H9 (cell line): ENCODE results near the gene CTU1. TPM values are rescaled to one million over a fixed set of nuclear protein-coding genes. Genes with fewer than 3 reads are reported as not detected.

Experiments
- DNase-seq: peaks from one replicate; pipeline ENCODE4 v3.0.0-alpha.2; 2017
- H2AFZ ChIP-seq: one replicate; pipeline ENCODE4 v1.6.1; 2013; ENCODE audit warnings: mild to moderate bottlenecking, low read length, control low read depth, moderate library complexity
- H2AK5ac ChIP-seq: 2 replicates; pipeline ENCODE4 v1.6.1; 2013; ENCODE audit warnings: low read length, control low read depth, mixed read lengths; ENCODE audit not compliant: insufficient read length
- H2BK120ac ChIP-seq: one replicate; pipeline ENCODE4 v1.6.1; 2013; ENCODE audit warnings: low read depth, mild to moderate bottlenecking, low read length, control low read depth, inconsistent platforms; ENCODE audit not compliant: poor library complexity, severe bottlenecking
- H2BK12ac ChIP-seq: 2 replicates; pipeline ENCODE4 v1.6.1; 2013; ENCODE audit warnings: low read length, control low read depth, mixed read lengths, low read depth; ENCODE audit not compliant: insufficient read length
- H2BK15ac ChIP-seq: 2 replicates; pipeline ENCODE4 v1.6.1; 2013; ENCODE audit warnings: low read depth, low read length, control low read depth
- H2BK20ac ChIP-seq: one replicate; pipeline ENCODE4 v1.6.1; 2013; ENCODE audit warnings: low read depth, mild to moderate bottlenecking, low read length, control low read depth, inconsistent platforms; ENCODE audit not compliant: poor library complexity, severe bottlenecking
- H2BK5ac ChIP-seq: 2 replicates; pipeline ENCODE4 v1.6.1; 2013; ENCODE audit warnings: low read length, control low read depth, mixed read lengths; ENCODE audit not compliant: insufficient read length
- H3K14ac ChIP-seq: 2 replicates; pipeline ENCODE4 v1.6.1; 2013; ENCODE audit warnings: low read length, control low read depth; ENCODE audit not compliant: insufficient read depth
- H3K18ac ChIP-seq: 2 replicates; pipeline ENCODE4 v1.6.1; 2013; ENCODE audit warnings: low read depth, mild to moderate bottlenecking, mixed read lengths, low read length, control low read depth; ENCODE audit not compliant: insufficient read length
- H3K23ac ChIP-seq: 2 replicates; pipeline ENCODE4 v1.6.1; 2013; ENCODE audit warnings: low read length, control low read depth, mixed read lengths, low read depth; ENCODE audit not compliant: insufficient read length
- H3K23me2 ChIP-seq: 2 replicates; pipeline ENCODE4 v1.6.1; 2013; ENCODE audit warnings: low read depth, mild to moderate bottlenecking, mixed read lengths, low read length, control low read depth; ENCODE audit not compliant: insufficient read length, poor library complexity, severe bottlenecking
- H3K27ac ChIP-seq: 2 replicates; pipeline ENCODE4 v1.5.1; 2013; ENCODE audit warnings: low read length, control low read depth, mixed read lengths, low read depth; ENCODE audit not compliant: insufficient read length
- H3K27me3 ChIP-seq: 2 replicates; pipeline ENCODE4 v1.6.1; 2013; ENCODE audit warnings: low read length, control low read depth, inconsistent platforms; ENCODE audit not compliant: insufficient read depth
- H3K4ac ChIP-seq: 2 replicates; pipeline ENCODE4 v1.6.1; 2013; ENCODE audit warnings: low read depth, mild to moderate bottlenecking, control low read depth, inconsistent platforms, low read length, moderate library complexity
- H3K4me1 ChIP-seq: 2 replicates; pipeline ENCODE4 v1.6.1; 2013; ENCODE audit warnings: low read length, control low read depth, inconsistent platforms; ENCODE audit not compliant: insufficient read depth
- H3K4me2 ChIP-seq: 2 replicates; pipeline ENCODE4 v1.6.1; 2013; ENCODE audit warnings: low read length, control low read depth, mixed read lengths; ENCODE audit not compliant: insufficient read length, insufficient read depth
- H3K56ac ChIP-seq: 2 replicates; pipeline ENCODE4 v1.6.1; 2013; ENCODE audit warnings: low read depth, mild to moderate bottlenecking, mixed read lengths, low read length, control low read depth; ENCODE audit not compliant: insufficient read length
- H3K79me1 ChIP-seq: 2 replicates; pipeline ENCODE4 v1.6.1; 2013; ENCODE audit warnings: low read depth, mild to moderate bottlenecking, moderate library complexity, low read length, control low read depth, inconsistent platforms; ENCODE audit not compliant: insufficient read depth, poor library complexity, severe bottlenecking
- H3K79me2 ChIP-seq: 2 replicates; pipeline ENCODE4 v1.6.1; 2013; ENCODE audit warnings: low read length, control low read depth, inconsistent platforms; ENCODE audit not compliant: insufficient read depth
- H3K9ac ChIP-seq: 2 replicates; pipeline ENCODE4 v1.6.1; 2013; ENCODE audit warnings: low read length, control low read depth, mixed read lengths; ENCODE audit not compliant: insufficient read length; ENCODE audit errors: extremely low read depth
- H3K9me3 ChIP-seq: one replicate; pipeline ENCODE4 v1.6.1; 2013; ENCODE audit warnings: low read depth, low read length, inconsistent platforms; ENCODE audit not compliant: control insufficient read depth
- H3T11ph ChIP-seq: one replicate; pipeline ENCODE4 v1.6.1; 2013; ENCODE audit warnings: mild to moderate bottlenecking, low read length, control low read depth, inconsistent platforms
- H4K20me1 ChIP-seq: one replicate; pipeline ENCODE4 v1.6.1; 2013; ENCODE audit not compliant: control insufficient read depth, insufficient read length, insufficient read depth
- H4K5ac ChIP-seq: 2 replicates; pipeline ENCODE4 v1.6.1; 2013; ENCODE audit warnings: low read depth, mild to moderate bottlenecking, mixed read lengths, low read length, control low read depth; ENCODE audit not compliant: insufficient read length
- H4K8ac ChIP-seq: replicated peaks from 2 replicates; pipeline ENCODE4 v1.6.1; 2013; ENCODE audit warnings: low read length, control low read depth, mixed read lengths, low read depth; ENCODE audit not compliant: insufficient read length
- H4K91ac ChIP-seq: 2 replicates; pipeline ENCODE4 v1.6.1; 2013; ENCODE audit warnings: low read depth, mild to moderate bottlenecking, moderate library complexity, mixed read lengths, low read length, control low read depth; ENCODE audit not compliant: insufficient read length
- H3K27ac Mint-ChIP-seq, 3 experiments: 2 replicates in 2 of 3; 3 replicates in 1 of 3; pipeline ENCODE4 v1.8.0; 2020 to 2021; ENCODE audit warnings: mixed read lengths in 3 of 3, mild to moderate bottlenecking in 1 of 3, moderate library complexity in 1 of 3
- H3K27me3 Mint-ChIP-seq: 2 replicates; pipeline ENCODE4 v1.8.0; 2021; ENCODE audit warnings: low read depth, mild to moderate bottlenecking, moderate library complexity, mixed read lengths
- H3K36me3 Mint-ChIP-seq, 3 experiments: 2 replicates in 2 of 3; 3 replicates in 1 of 3; pipeline ENCODE4 v1.8.0; 2020 to 2021; ENCODE audit warnings: low read depth in 3 of 3, mixed read lengths in 3 of 3; ENCODE audit not compliant: insufficient read depth in 1 of 3
- H3K4me1 Mint-ChIP-seq, 2 experiments: 2 replicates each; pipeline ENCODE4 v1.8.0; 2020; ENCODE audit warnings: mixed read lengths in 2 of 2
- H3K4me3 Mint-ChIP-seq, 2 experiments: 2 replicates in 1 of 2; 3 replicates in 1 of 2; pipeline ENCODE4 v1.8.0; 2020 to 2021; ENCODE audit warnings: mild to moderate bottlenecking in 2 of 2, mixed read lengths in 2 of 2, moderate library complexity in 1 of 2
- H3K9me3 Mint-ChIP-seq, 2 experiments: 2 replicates in 1 of 2; 3 replicates in 1 of 2; pipeline ENCODE4 v1.8.0; 2020; ENCODE audit warnings: mild to moderate bottlenecking in 2 of 2, mixed read lengths in 2 of 2, moderate library complexity in 1 of 2
- CTCF ChIP-seq: fragments of 200-600 bp; sonication (generic); conservative IDR thresholded peaks from 3 replicates; pipeline ENCODE4 v1.8.0; 2021; ENCODE audit warnings: antibody characterized with exemption, mild to moderate bottlenecking
- WGBS: extraction: QIAGEN DNeasy Blood & Tissue Kit; methylation state at CpG from one replicate; pipeline ENCODE4 v1.1.7; 2013; ENCODE audit warnings: missing lambda C conversion rate, low lambda C conversion rate, mixed read lengths; ENCODE audit not compliant: insufficient read length; ENCODE audit errors: extremely low coverage; 5-methylcytosine and 5-hydroxymethylcytosine counted together
- total RNA-seq: library from RNA; stranded (reverse); gene quantifications from 2 replicates; pipeline ENCODE4 v1.2.1, GENCODE V29; 2021

Gene CTU1
- total RNA-seq, 1 experiment from 2014 or later: 8.8 TPM

DNA sequence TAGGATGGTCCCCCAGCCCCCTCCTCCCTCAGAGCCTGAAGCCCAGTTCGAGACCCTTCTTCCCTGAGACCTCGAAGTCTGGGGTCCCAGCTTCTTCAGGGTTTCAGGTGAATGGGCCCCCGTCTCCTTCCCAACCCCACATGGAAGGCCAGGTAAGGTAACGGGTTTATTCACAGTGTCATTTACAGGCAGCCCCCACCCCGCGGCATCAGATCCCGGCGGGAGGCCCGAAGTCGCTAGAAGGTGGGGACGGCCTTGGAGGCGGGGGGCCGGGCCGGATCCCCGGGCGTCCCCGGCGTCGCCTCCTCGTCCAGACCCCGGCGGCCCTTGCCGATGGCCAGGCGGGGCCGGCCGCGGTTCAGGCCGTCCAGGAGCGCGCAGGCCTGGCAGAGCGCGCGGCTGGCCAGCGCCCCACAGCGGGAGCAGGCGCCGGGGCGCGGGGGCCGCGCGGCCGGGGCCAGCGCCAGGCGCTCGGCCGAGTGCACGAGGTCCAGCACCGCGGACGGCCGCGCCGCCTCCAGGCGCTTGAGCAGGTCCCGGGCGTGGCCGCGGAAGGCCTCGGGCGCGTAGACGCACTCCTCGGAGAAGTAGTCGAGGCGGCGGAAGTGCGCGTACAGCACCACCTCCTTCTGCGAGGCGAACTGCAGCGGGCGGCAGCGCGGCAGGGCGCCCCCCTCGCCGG is 9.7 kb downstream of the CTU1 start:
- WGBS: no CpG with 5 or more reads among the region's 78 CpGs
- no peak overlapping the region for H2AK5ac ChIP-seq
- H2AFZ ChIP-seq: no peak overlapping the region
- no peak overlapping the region for H2BK20ac ChIP-seq
- H3K27ac ChIP-seq: no peak overlapping the region
- H3K27me3 ChIP-seq: no peaks in the 10 kb centered on the region
- no peaks in the 10 kb centered on the region; the same call in none of the 2 replicates for H3K27me3 Mint-ChIP-seq
- H3K23ac ChIP-seq: no peak overlapping the region
- no peak overlapping the region for H3K14ac ChIP-seq
- no peaks in the 10 kb centered on the region for H3K9me3 ChIP-seq
- no peak overlapping the region for H3K4me3 Mint-ChIP-seq
- no peaks in the 10 kb centered on the region for H3K9me3 Mint-ChIP-seq
- H3K27ac Mint-ChIP-seq: no peak overlapping the region
- no peak overlapping the region for H3K4ac ChIP-seq
- no peak overlapping the region for H4K8ac ChIP-seq
- no peak overlapping the region for H4K91ac ChIP-seq
- no peak for DNase-seq
- no peak overlapping the region for H2BK120ac ChIP-seq
- H3K36me3 Mint-ChIP-seq: peaks cover 2 to 24% (median 4%) of the 10 kb centered on the region in 3 experiments; a peak in 4 of 7 replicates
- no peaks in the 10 kb centered on the region for H3K79me1 ChIP-seq
- no peak overlapping the region for H3K18ac ChIP-seq
- TF ChIP-seq CTCF: no peak
- H2BK15ac ChIP-seq: no peak overlapping the region
- H3K4me2 ChIP-seq: no peak overlapping the region
- H3K4me1 Mint-ChIP-seq: peaks cover 11 to 14% of the 10 kb centered on the region in 2 experiments
- no peaks in the 10 kb centered on the region for H3K4me1 ChIP-seq
- H3K23me2 ChIP-seq: no peaks in the 10 kb centered on the region
- no peak overlapping the region for H2BK5ac ChIP-seq
- no peak overlapping the region for H3K9ac ChIP-seq
- no peak overlapping the region for H3T11ph ChIP-seq
- H3K79me2 ChIP-seq: no peaks in the 10 kb centered on the region
- H2BK12ac ChIP-seq: no peak overlapping the region
- no peak overlapping the region for H4K5ac ChIP-seq
- no peaks in the 10 kb centered on the region for H4K20me1 ChIP-seq
- no peak overlapping the region for H3K56ac ChIP-seq
